ENCODE measurements around the gene ZMYM4. TPM values are rescaled to one million over a fixed set of nuclear protein-coding genes. Genes with fewer than 3 reads are reported as not detected.

Gene ZMYM4
- total RNA-seq, 1 donor from 2014 or later, result 27.7 TPM

DNA sequence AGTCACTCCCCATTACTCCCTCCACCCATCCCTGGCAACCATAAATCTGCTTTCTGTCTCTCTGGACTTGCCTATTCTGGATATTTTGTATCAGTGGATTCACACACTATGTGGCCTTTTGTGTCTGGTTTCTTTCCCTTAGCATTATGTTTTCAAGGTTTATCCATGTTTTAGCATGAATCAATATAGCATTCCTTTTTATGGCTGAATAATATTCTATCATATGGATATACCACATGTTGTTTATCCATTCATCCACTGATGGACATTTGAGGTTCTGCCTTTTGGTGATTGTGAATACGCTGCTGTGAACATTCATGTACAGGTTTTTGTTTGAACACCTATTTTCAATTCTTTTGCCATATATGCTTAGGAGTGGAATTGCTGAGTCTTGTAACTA, 140.4 kb downstream of the ZMYM4 start:
- no peak overlapping the region for H3K4me3 ChIP-seq
- no peak overlapping the region for H3K27ac ChIP-seq
- TF ChIP-seq POLR2AphosphoS5 (IDR thresholded peaks at IDR 0.05; ENCODE audit: insufficient read depth in 1 of 2, low read depth in 1 of 2) (no peak), CTCF (IDR thresholded peaks at IDR 0.05) (no peak), POLR2A (IDR thresholded peaks at IDR 0.05) (no peak)
- no peak for DNase-seq (ENCODE audit: extremely low spot score in 2 of 2)
- intact Hi-C loops (cut with DNase I), result no loop called here
- no peaks in the 10 kb centered on the region for H3K27me3 ChIP-seq
- peaks cover 0 to 39% of the 10 kb centered on the region in 2 donors for H3K36me3 ChIP-seq
- H3K9me3 ChIP-seq, result no peaks in the 10 kb centered on the region
- no peaks in the 10 kb centered on the region for H3K4me1 ChIP-seq

DNA sequence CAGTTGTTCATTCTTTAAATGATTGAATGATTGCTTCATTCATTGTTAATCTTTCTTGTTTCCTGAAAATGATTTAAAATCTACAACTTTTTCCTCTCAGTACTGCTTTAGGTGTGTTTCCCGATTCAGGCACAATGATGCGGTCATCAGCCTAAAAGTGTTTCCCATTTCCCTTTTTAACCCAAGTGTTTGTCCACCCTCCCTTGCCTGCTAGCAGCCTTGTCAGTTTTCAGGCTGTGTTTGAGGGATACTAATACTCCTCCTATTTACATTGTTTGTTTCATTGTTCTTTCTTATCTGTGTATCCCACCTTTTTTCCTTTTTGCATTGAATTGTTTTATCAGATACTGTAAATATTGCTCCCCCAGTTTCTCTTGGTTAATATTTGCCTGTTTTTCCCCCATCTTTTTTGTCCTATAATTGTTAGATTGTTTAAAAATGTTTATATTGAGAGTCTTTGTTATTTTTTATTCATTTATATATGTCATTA, 157.6 kb downstream of the ZMYM4 start:
- no peaks in the 10 kb centered on the region for H3K9me3 ChIP-seq
- DNase-seq (ENCODE audit: extremely low spot score in 2 of 2), result no peak
- TF ChIP-seq POLR2A (IDR thresholded peaks at IDR 0.05) (no peak), POLR2AphosphoS5 (IDR thresholded peaks at IDR 0.05; ENCODE audit: insufficient read depth in 1 of 2, low read depth in 1 of 2) (no peak), CTCF (IDR thresholded peaks at IDR 0.05) (no peak)
- no peaks in the 10 kb centered on the region for H3K4me1 ChIP-seq
- H3K4me3 ChIP-seq, result no peak overlapping the region
- no peaks in the 10 kb centered on the region for H3K27me3 ChIP-seq
- no peak overlapping the region for H3K27ac ChIP-seq
- intact Hi-C loops (cut with DNase I), result no loop called here
- no peaks in the 10 kb centered on the region for H3K36me3 ChIP-seq

DNA sequence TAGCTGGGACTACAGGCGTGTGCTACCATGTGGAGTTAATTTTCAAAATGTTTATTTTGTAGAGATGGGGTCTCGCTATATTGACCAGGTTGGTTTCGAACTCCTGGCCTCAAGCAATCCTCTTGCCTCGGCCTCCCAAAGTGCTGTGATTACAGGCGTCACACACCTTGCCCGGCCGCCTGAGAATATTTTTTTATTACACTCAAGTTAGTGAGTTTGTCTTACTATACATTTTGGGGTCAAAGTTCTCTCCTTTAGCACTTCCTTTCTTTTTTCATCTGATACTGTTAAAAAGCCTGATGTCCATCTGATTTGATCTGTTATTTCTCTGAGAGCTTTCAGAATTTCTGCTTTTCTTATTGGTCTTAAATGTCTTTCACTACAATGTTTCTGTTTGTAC, 159.9 kb downstream of the ZMYM4 start:
- intact Hi-C loops (cut with DNase I), result no loop called here
- Histone ChIP-seq H3K4me3 (no peak overlapping the region), H3K36me3 (peaks cover 0 to 5% of the 10 kb centered on the region in 2 donors), H3K27ac (no peak overlapping the region), H3K4me1 (no peaks in the 10 kb centered on the region), H3K9me3 (no peaks in the 10 kb centered on the region), H3K27me3 (no peaks in the 10 kb centered on the region)
- no peak for TF ChIP-seq CTCF (IDR thresholded peaks at IDR 0.05)
- TF ChIP-seq POLR2AphosphoS5 (IDR thresholded peaks at IDR 0.05; ENCODE audit: insufficient read depth in 1 of 2, low read depth in 1 of 2), result no peak
- no peak for TF ChIP-seq POLR2A (IDR thresholded peaks at IDR 0.05)
- no peak for DNase-seq (ENCODE audit: extremely low spot score in 2 of 2)

- TF ChIP-seq POLR2AphosphoS5 (IDR thresholded peaks at IDR 0.05; ENCODE audit: insufficient read depth in 1 of 2, low read depth in 1 of 2) (no peak), CTCF (IDR thresholded peaks at IDR 0.05) (no peak), POLR2A (IDR thresholded peaks at IDR 0.05) (no peak)
- H3K4me1 ChIP-seq, result no peaks in the 10 kb centered on the region
- peaks cover 0 to 27% of the 10 kb centered on the region in 2 donors for H3K36me3 ChIP-seq
- DNase-seq (ENCODE audit: extremely low spot score in 2 of 2), result no peak
- H3K27me3 ChIP-seq, result no peaks in the 10 kb centered on the region
- no peaks in the 10 kb centered on the region for H3K9me3 ChIP-seq
- intact Hi-C loops (cut with DNase I), result no loop called here
- H3K4me3 ChIP-seq, result no peak overlapping the region
- H3K27ac ChIP-seq, result no peak overlapping the region
These were observed 162.3 kb downstream of the ZMYM4 start for GRCh38 chr1:35430762-35431161.

- H3K9me3 ChIP-seq, result no peaks in the 10 kb centered on the region
- H3K4me1 ChIP-seq, result no peaks in the 10 kb centered on the region
- TF ChIP-seq POLR2A (IDR thresholded peaks at IDR 0.05) (no peak), CTCF (IDR thresholded peaks at IDR 0.05) (no peak), POLR2AphosphoS5 (IDR thresholded peaks at IDR 0.05; ENCODE audit: insufficient read depth in 1 of 2, low read depth in 1 of 2) (no peak)
- H3K36me3 ChIP-seq, result peaks cover 0 to 31% of the 10 kb centered on the region in 2 donors
- H3K27ac ChIP-seq, result no peak overlapping the region
- no peaks in the 10 kb centered on the region for H3K27me3 ChIP-seq
- no peak for DNase-seq (ENCODE audit: extremely low spot score in 2 of 2)
- intact Hi-C loops (cut with DNase I), result no loop called here
- H3K4me3 ChIP-seq, result no peak overlapping the region
These were observed 162.7 kb downstream of the ZMYM4 start for GRCh38 chr1:35431173-35431599.
